ENCODE results near the gene BUD13. TPM values are rescaled to one million over a fixed set of nuclear protein-coding genes. Genes with fewer than 3 reads are reported as not detected.
A peak's percentile ranks its signal among the peaks of the same experiment; 100 is the strongest.

BUD13 gene
- total RNA-seq (10 to 100 TPM; 12.8 to 14.9 TPM), polyA plus RNA-seq (10 to 100 TPM; 10.0 to 13.9 TPM)
- long read RNA-seq, donor 1, transcript BUD13-201 (10 exons, 2,196 nt): major isoform, 6 of 26 reads
- long read RNA-seq, donor 1, partial matches to known transcripts: 20 of 26 reads
- long read RNA-seq, donor 1, other reads (novel, unspliced or antisense): 0 of 26 reads
- long read RNA-seq, donor 2, partial matches to known transcripts: 5 of 6 reads
- long read RNA-seq, donor 2, other reads (novel, unspliced or antisense): 0 of 6 reads
- long read RNA-seq, donor 3, transcript BUD13-201 (10 exons, 2,196 nt): major isoform, 5 of 5 reads
- long read RNA-seq, donor 3, partial matches to known transcripts: 0 of 5 reads
- long read RNA-seq, donor 3, other reads (novel, unspliced or antisense): 0 of 5 reads
- long read RNA-seq, donor 4, partial matches to known transcripts: 0 of 3 reads
- long read RNA-seq, donor 4, other reads (novel, unspliced or antisense): 0 of 3 reads
- long read RNA-seq, donor 5, transcript BUD13-201 (10 exons, 2,196 nt): major isoform, 13 of 31 reads
- long read RNA-seq, donor 5, partial matches to known transcripts: 18 of 31 reads
- long read RNA-seq, donor 5, other reads (novel, unspliced or antisense): 0 of 31 reads

GRCh38 chr11:116772443-116773202 lies at the start of gene BUD13:
BUD13 (minus strand) TSS chr11:116772987; CDS start chr11:116772964, 23 bp downstream.
- Histone ChIP-seq H3K36me3 (ENCODE audit: control insufficient read depth in 4 of 4, insufficient read depth in 4 of 4, low read length in 4 of 4) (peaks cover under 1 to 10% (median 6%) of the 10 kb centered on the region in 4 donors), H3K27me3 (ENCODE audit: control insufficient read depth in 3 of 3, insufficient read depth in 3 of 3, low read length in 2 of 3) (no peaks in the 10 kb centered on the region), H3K4me3 (peak within 1 kb of the TSS; percentile 86), H3K4me1 (ENCODE audit: control insufficient read depth in 5 of 5, insufficient read depth in 5 of 5, low read length in 5 of 5) (peaks cover 6 to 21% (median 6%) of the 10 kb centered on the region in 5 donors), H3K9ac (ENCODE audit: insufficient read depth in 1 of 2, low read length in 2 of 2) (peak within 1 kb of the TSS; percentile 44 to 79), H3K9me3 (ENCODE audit: control insufficient read depth in 4 of 4, insufficient read depth in 3 of 4, low read length in 3 of 4) (no peaks in the 10 kb centered on the region), H3K27ac (ENCODE audit: low read depth in 1 of 2, low read length in 1 of 2) (peak within 1 kb of the TSS; percentile 88 to 95)
- ATAC-seq (ENCODE audit: insufficient read depth, low FRiP score): peak; percentile 97
- WGBS, 2 donors: 0 to 1% methylated on average over 58 to 73 of the region's 73 CpGs
- no peak for TF ChIP-seq CTCF (IDR thresholded peaks at IDR 0.05; ENCODE audit: control extremely low read depth, extremely low read depth)
- DNase-seq: peak; percentile 90 to 93 (median 92)

GRCh38 chr11:116822575-116822974 lies 49.8 kb upstream of the BUD13 start:
- no peaks in the 10 kb centered on the region for H3K27me3 ChIP-seq (ENCODE audit: control insufficient read depth in 3 of 3, insufficient read depth in 3 of 3, low read length in 2 of 3)
- peaks cover 0 to 4% (median 0%) of the 10 kb centered on the region in 5 donors for H3K4me1 ChIP-seq (ENCODE audit: control insufficient read depth in 5 of 5, insufficient read depth in 5 of 5, low read length in 5 of 5)
- no peak overlapping the region for H3K4me3 ChIP-seq
- WGBS, 2 donors: 67 to 70% methylated on average over 5 of the region's 5 CpGs
- no peak for ATAC-seq (ENCODE audit: insufficient read depth, low FRiP score)
- TF ChIP-seq CTCF (IDR thresholded peaks at IDR 0.05; ENCODE audit: control extremely low read depth, extremely low read depth): no peak
- H3K9me3 ChIP-seq (ENCODE audit: control insufficient read depth in 4 of 4, insufficient read depth in 3 of 4, low read length in 3 of 4): no peaks in the 10 kb centered on the region
- no peaks in the 10 kb centered on the region for H3K36me3 ChIP-seq (ENCODE audit: control insufficient read depth in 4 of 4, insufficient read depth in 4 of 4, low read length in 4 of 4)
- H3K9ac ChIP-seq (ENCODE audit: insufficient read depth in 1 of 2, low read length in 2 of 2): no peak overlapping the region
- H3K27ac ChIP-seq (ENCODE audit: low read depth in 1 of 2, low read length in 1 of 2): no peak overlapping the region
- DNase-seq: no peak

GRCh38 chr11:116821050-116821918 lies 48.5 kb upstream of the BUD13 start:
- DNase-seq: no peak
- H3K4me3 ChIP-seq: no peak overlapping the region
- no peak overlapping the region for H3K27ac ChIP-seq (ENCODE audit: low read depth in 1 of 2, low read length in 1 of 2)
- H3K9me3 ChIP-seq (ENCODE audit: control insufficient read depth in 4 of 4, insufficient read depth in 3 of 4, low read length in 3 of 4): no peaks in the 10 kb centered on the region
- H3K36me3 ChIP-seq (ENCODE audit: control insufficient read depth in 4 of 4, insufficient read depth in 4 of 4, low read length in 4 of 4): no peaks in the 10 kb centered on the region
- H3K4me1 ChIP-seq (ENCODE audit: control insufficient read depth in 5 of 5, insufficient read depth in 5 of 5, low read length in 5 of 5): peaks cover 0 to 4% (median 0%) of the 10 kb centered on the region in 5 donors
- 94 to 95% methylated on average over 51 of the region's 51 CpGs for WGBS, 2 donors
- H3K9ac ChIP-seq (ENCODE audit: insufficient read depth in 1 of 2, low read length in 2 of 2): no peak overlapping the region
- no peaks in the 10 kb centered on the region for H3K27me3 ChIP-seq (ENCODE audit: control insufficient read depth in 3 of 3, insufficient read depth in 3 of 3, low read length in 2 of 3)
- no peak for TF ChIP-seq CTCF (IDR thresholded peaks at IDR 0.05; ENCODE audit: control extremely low read depth, extremely low read depth)
- ATAC-seq (ENCODE audit: insufficient read depth, low FRiP score): no peak
